ENCODE results near the gene LCN6.
A peak's percentile ranks its signal among the peaks of the same experiment; 100 is the strongest.

LCN6 gene

DNA sequence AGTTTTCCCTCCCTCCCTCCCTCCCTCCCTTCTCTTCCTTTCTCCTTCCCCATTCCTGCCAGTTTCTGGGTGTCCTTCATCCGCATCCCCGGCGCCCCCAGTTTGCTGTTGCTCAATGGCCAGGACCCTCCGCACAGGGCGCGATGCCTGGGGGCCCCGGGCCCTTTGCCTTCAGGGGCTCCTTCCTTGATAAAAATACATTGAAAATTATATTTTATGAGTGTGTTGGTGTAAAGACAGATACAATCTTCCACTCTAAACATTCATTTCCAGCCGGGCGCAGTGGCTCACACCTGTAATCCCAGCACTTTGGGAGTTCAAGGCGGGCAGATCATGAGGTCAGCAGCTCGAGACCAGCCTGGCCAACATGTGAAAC lies 53.5 kb downstream of the LCN6 start:
- Histone ChIP-seq H3K27ac (no peak overlapping the region), H3K4me1 (ENCODE audit: control insufficient read depth in 1 of 2, insufficient read depth in 1 of 2, low read depth in 1 of 2, low read length in 1 of 2) (peaks cover 49 to 60% of the 10 kb centered on the region in 2 experiments), H3K9me3 (no peaks in the 10 kb centered on the region), H3K27me3 (no peaks in the 10 kb centered on the region), H3K36me3 (no peaks in the 10 kb centered on the region), H3K4me3 (ENCODE audit: low read depth in 1 of 2, low read length in 1 of 2) (no peak overlapping the region)
- TF ChIP-seq CTCF (IDR thresholded peaks at IDR 0.05), result no peak

GRCh38 chr9:136694163-136694871 lies 54.0 kb downstream of the LCN6 start:
- peak; percentile 79 for TF ChIP-seq CTCF (IDR thresholded peaks at IDR 0.05)
- no peaks in the 10 kb centered on the region for H3K27me3 ChIP-seq
- peaks cover 43 to 54% of the 10 kb centered on the region in 2 experiments for H3K4me1 ChIP-seq (ENCODE audit: control insufficient read depth in 1 of 2, insufficient read depth in 1 of 2, low read depth in 1 of 2, low read length in 1 of 2)
- H3K27ac ChIP-seq, result no peak overlapping the region
- H3K4me3 ChIP-seq (ENCODE audit: low read depth in 1 of 2, low read length in 1 of 2), result no peak overlapping the region
- H3K9me3 ChIP-seq, result no peaks in the 10 kb centered on the region
- no peaks in the 10 kb centered on the region for H3K36me3 ChIP-seq

Measured in neutrophil (primary cell).